Measurements from ENCODE around the gene EPHB2.

EPHB2 gene

DNA sequence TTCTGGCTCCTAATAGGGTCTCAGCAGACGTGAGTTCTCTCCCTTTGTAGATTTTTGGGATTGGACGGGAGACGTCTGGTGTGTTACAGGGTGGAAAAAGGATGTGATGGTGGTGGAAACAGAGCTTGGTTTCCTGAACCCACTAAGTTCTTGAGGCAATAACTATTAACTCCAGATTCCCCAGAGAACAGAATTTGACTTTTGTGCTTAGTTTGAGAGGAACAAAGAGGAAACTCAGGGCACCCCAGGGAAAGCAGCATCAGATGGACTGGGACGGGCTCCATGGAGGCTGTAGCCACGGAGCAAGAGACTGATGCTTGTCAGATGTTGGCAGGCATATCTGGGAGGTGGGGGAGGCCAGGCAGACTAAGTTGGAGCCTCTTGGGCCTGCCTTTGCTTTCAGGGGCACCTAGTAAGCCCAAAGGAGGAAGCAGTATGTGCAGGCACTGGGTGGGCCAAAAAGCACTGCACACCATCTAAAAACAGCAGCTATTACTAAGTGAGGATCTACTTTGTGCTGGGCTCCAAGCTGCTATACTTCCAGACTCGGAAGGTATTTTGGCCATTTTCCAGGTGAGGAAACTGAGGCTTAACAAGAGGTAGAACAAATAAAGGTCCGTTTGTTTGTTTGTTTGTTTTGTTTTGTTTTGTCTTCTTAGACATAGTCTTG, 66.9 kb downstream of the EPHB2 start:
- no peak overlapping the region for H3K4me2 ChIP-seq (ENCODE audit: low read length)
- H3K4me1 ChIP-seq (ENCODE audit: control insufficient read depth, insufficient read depth, low read length): peaks cover 11% of the 10 kb centered on the region
- H3K4me3 ChIP-seq (ENCODE audit: low read length): no peak overlapping the region
- H3K36me3 ChIP-seq (ENCODE audit: insufficient read depth, low read length): no peaks in the 10 kb centered on the region
- no peaks in the 10 kb centered on the region for H3K9me3 ChIP-seq (replicated peaks; ENCODE audit: low read length)
- H3K27me3 ChIP-seq (ENCODE audit: control insufficient read depth, insufficient read depth, low read length): no peaks in the 10 kb centered on the region
- H3K9ac ChIP-seq (ENCODE audit: low read depth, low read length): no peak overlapping the region

DNA sequence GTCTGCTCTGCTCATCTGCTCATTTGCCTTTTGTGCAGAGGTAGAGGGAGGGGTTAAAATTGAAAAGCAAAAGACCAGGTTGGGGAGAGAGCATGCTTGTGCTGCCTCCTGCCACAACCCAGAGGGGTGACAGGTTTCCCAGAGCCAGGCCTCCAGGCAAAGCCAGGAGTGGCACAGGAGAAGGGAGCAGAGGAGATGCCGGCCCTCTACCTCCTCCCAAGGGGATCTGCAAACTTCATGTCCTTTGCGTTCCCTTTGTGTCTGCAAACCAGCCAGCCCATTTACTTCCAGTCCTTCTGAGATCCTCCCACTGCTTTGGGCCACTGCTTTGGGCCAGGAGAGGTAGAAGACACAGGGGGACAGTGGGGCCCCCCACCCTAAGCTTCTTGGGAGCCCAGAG, 67.8 kb downstream of the EPHB2 start:
- H3K27me3 ChIP-seq (ENCODE audit: control insufficient read depth, insufficient read depth, low read length): no peaks in the 10 kb centered on the region
- no peaks in the 10 kb centered on the region for H3K36me3 ChIP-seq (ENCODE audit: insufficient read depth, low read length)
- no peak overlapping the region for H3K4me2 ChIP-seq (ENCODE audit: low read length)
- no peaks in the 10 kb centered on the region for H3K9me3 ChIP-seq (replicated peaks; ENCODE audit: low read length)
- peaks cover 11% of the 10 kb centered on the region for H3K4me1 ChIP-seq (ENCODE audit: control insufficient read depth, insufficient read depth, low read length)
- H3K9ac ChIP-seq (ENCODE audit: low read depth, low read length): no peak overlapping the region
- no peak overlapping the region for H3K4me3 ChIP-seq (ENCODE audit: low read length)

DNA sequence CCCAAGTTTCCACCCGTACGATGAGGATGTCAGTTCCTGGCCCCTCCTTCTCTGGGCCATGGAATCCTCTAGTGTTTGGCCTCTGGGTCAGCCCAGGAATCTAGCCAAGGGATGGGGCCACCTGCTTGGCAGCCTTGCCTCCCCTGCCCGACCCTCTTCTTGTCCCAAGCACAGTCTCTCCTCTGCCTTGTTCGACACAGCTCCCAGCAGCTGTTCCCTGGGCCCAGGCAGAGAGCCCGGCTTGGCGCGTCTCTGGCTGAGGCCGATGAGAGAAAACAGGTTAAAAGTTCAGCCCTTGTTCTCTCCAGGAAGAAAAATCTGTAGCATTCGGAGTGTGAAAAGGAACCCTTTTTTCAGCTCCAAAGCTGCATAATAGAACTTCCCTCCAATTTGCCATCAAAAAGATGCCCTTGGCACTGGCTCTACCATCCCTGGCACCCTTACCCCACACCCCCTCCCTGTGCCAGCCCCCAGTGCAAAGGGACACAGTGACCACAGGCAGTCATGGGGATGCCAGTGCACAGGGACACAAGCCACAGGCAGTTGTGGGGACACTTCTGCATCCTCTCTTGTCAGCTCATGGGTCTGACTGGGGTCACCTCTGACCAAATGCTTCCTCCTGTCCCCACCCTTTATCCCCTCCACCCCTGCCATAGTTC, 68.4 kb downstream of the EPHB2 start:
- H3K27me3 ChIP-seq (ENCODE audit: control insufficient read depth, insufficient read depth, low read length): no peaks in the 10 kb centered on the region

DNA sequence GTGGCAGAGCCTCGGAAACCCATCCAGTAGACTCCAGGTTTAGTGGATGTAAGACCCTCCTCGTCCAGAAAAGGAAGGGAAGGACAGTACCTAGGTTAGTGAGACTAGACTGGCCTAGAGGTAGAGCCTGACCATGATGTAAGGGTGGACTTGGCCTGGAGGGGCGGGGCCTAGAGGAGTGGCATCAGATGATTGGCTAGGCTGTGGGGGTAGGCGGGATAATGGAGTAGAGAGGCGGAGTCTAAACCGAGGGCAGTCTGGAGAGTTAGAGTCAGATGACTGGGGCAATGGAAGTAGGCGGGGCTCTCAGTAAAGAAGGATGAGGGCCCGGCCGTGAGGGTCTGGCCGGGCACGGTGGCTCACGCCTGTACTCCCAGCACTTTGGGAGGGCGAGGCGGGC, 70.1 kb downstream of the EPHB2 start:
- H3K4me1 ChIP-seq (ENCODE audit: control insufficient read depth, insufficient read depth, low read length): no peaks in the 10 kb centered on the region
- no peaks in the 10 kb centered on the region for H3K27me3 ChIP-seq (ENCODE audit: control insufficient read depth, insufficient read depth, low read length)
- no peak overlapping the region for H3K4me2 ChIP-seq (ENCODE audit: low read length)

More for the DNA sequence above, 68.4 kb downstream of the EPHB2 start:
- H3K4me1 ChIP-seq (ENCODE audit: control insufficient read depth, insufficient read depth, low read length): peaks cover 6% of the 10 kb centered on the region
- no peak overlapping the region for H3K9ac ChIP-seq (ENCODE audit: low read depth, low read length)
- H3K4me2 ChIP-seq (ENCODE audit: low read length): no peak overlapping the region
- H3K4me3 ChIP-seq (ENCODE audit: low read length): no peak overlapping the region
- H3K9me3 ChIP-seq (replicated peaks; ENCODE audit: low read length): no peaks in the 10 kb centered on the region
- H3K36me3 ChIP-seq (ENCODE audit: insufficient read depth, low read length): no peaks in the 10 kb centered on the region

DNA sequence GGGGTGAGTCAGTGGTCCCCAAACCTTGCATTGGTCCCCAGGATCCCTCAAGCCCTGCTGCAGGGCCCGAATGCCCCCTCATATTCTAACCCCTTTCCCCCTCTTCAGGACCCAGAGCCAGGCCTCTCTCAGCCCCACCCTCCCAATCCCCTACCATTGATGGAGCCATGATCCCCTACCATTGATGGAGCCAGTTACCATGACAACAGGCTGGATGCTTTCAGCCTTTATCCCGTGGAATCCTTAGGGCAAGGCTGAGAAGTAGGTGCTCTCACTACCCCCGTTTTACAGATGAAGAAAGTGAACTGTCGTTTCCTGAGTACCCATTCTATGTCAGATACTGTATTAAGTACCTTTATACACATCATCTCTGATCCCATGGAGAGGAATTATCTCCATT, 70.8 kb downstream of the EPHB2 start:
- no peaks in the 10 kb centered on the region for H3K4me1 ChIP-seq (ENCODE audit: control insufficient read depth, insufficient read depth, low read length)
- no peak overlapping the region for H3K4me2 ChIP-seq (ENCODE audit: low read length)

More for the DNA sequence above, 70.1 kb downstream of the EPHB2 start:
- Histone ChIP-seq H3K9ac (ENCODE audit: low read depth, low read length) (no peak overlapping the region), H3K36me3 (ENCODE audit: insufficient read depth, low read length) (no peaks in the 10 kb centered on the region), H3K9me3 (replicated peaks; ENCODE audit: low read length) (no peaks in the 10 kb centered on the region), H3K4me3 (ENCODE audit: low read length) (no peak overlapping the region)

DNA sequence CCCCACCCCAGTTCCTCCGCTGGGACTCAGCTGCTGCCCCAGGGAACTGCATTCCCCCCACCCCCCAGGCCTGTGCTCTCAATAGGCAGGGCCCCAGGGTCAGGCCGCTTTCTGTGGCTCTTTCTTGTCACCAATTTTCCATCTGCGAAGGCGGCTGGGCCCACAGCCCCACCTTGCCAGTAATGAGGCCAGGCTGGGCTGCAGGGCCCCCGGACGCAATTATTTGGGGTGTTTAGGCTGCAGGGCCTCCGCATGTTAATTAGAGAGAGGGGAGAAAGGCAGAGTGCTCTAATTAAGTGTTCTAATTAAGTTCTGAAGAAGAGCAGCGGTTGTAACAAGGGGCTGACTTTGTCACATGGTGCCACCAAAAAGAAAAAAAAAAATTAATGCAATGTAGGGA, 71.8 kb downstream of the EPHB2 start:
- H3K27me3 ChIP-seq (ENCODE audit: control insufficient read depth, insufficient read depth, low read length): no peaks in the 10 kb centered on the region

More for the DNA sequence above, 70.8 kb downstream of the EPHB2 start:
- Histone ChIP-seq H3K9me3 (replicated peaks; ENCODE audit: low read length) (no peaks in the 10 kb centered on the region), H3K27me3 (ENCODE audit: control insufficient read depth, insufficient read depth, low read length) (no peaks in the 10 kb centered on the region), H3K4me3 (ENCODE audit: low read length) (no peak overlapping the region), H3K36me3 (ENCODE audit: insufficient read depth, low read length) (no peaks in the 10 kb centered on the region), H3K9ac (ENCODE audit: low read depth, low read length) (no peak overlapping the region)

DNA sequence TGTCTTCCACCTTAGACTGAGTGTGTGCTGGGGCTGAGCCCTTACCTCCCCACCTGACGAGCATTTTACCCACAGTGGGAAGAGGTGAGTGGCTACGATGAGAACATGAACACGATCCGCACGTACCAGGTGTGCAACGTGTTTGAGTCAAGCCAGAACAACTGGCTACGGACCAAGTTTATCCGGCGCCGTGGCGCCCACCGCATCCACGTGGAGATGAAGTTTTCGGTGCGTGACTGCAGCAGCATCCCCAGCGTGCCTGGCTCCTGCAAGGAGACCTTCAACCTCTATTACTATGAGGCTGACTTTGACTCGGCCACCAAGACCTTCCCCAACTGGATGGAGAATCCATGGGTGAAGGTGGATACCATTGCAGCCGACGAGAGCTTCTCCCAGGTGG, 73.7 kb downstream of the EPHB2 start:
- H3K4me1 ChIP-seq (ENCODE audit: control insufficient read depth, insufficient read depth, low read length): peaks cover 2% of the 10 kb centered on the region

More for the DNA sequence above, 71.8 kb downstream of the EPHB2 start:
- no peaks in the 10 kb centered on the region for H3K36me3 ChIP-seq (ENCODE audit: insufficient read depth, low read length)
- H3K9ac ChIP-seq (ENCODE audit: low read depth, low read length): no peak overlapping the region
- H3K4me1 ChIP-seq (ENCODE audit: control insufficient read depth, insufficient read depth, low read length): no peaks in the 10 kb centered on the region
- H3K9me3 ChIP-seq (replicated peaks; ENCODE audit: low read length): no peaks in the 10 kb centered on the region
- H3K4me2 ChIP-seq (ENCODE audit: low read length): no peak overlapping the region
- H3K4me3 ChIP-seq (ENCODE audit: low read length): no peak overlapping the region

DNA sequence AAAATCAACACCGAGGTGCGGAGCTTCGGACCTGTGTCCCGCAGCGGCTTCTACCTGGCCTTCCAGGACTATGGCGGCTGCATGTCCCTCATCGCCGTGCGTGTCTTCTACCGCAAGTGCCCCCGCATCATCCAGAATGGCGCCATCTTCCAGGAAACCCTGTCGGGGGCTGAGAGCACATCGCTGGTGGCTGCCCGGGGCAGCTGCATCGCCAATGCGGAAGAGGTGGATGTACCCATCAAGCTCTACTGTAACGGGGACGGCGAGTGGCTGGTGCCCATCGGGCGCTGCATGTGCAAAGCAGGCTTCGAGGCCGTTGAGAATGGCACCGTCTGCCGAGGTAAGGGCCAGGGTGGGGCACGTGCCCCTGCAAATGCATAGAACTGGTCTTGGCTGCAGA, 74.1 kb downstream of the EPHB2 start:
- no peaks in the 10 kb centered on the region for H3K9me3 ChIP-seq (replicated peaks; ENCODE audit: low read length)
- H3K9ac ChIP-seq (ENCODE audit: low read depth, low read length): no peak overlapping the region
- H3K27me3 ChIP-seq (ENCODE audit: control insufficient read depth, insufficient read depth, low read length): no peaks in the 10 kb centered on the region
- H3K4me1 ChIP-seq (ENCODE audit: control insufficient read depth, insufficient read depth, low read length): peaks cover 6% of the 10 kb centered on the region
- H3K4me3 ChIP-seq (ENCODE audit: low read length): no peak overlapping the region
- H3K4me2 ChIP-seq (ENCODE audit: low read length): no peak overlapping the region
- no peaks in the 10 kb centered on the region for H3K36me3 ChIP-seq (ENCODE audit: insufficient read depth, low read length)

More for the DNA sequence above, 73.7 kb downstream of the EPHB2 start:
- H3K36me3 ChIP-seq (ENCODE audit: insufficient read depth, low read length): no peaks in the 10 kb centered on the region
- no peak overlapping the region for H3K4me3 ChIP-seq (ENCODE audit: low read length)
- no peaks in the 10 kb centered on the region for H3K27me3 ChIP-seq (ENCODE audit: control insufficient read depth, insufficient read depth, low read length)
- no peak overlapping the region for H3K9ac ChIP-seq (ENCODE audit: low read depth, low read length)
- H3K9me3 ChIP-seq (replicated peaks; ENCODE audit: low read length): no peaks in the 10 kb centered on the region
- no peak overlapping the region for H3K4me2 ChIP-seq (ENCODE audit: low read length)

DNA sequence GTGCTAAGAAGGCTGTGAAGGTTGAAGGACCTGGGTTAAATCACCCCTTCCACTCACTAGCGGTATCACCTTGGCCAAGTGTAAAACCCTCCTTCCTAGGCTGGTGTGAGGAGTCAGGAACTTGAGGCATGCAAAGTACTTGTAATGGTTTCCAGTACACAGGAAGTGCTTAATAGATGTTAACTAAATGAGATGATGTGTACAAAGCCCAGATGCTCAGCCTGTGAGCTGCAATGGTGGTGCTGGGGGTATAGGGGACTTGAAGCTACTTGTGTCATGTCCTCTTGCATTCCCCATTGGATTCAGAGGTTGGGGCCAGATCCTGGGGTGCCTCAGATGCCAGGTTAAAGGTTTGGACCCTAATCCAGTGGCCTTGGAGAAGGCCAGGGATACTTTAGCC, 75.5 kb downstream of the EPHB2 start:
- H3K36me3 ChIP-seq (ENCODE audit: insufficient read depth, low read length): no peaks in the 10 kb centered on the region
- no peaks in the 10 kb centered on the region for H3K27me3 ChIP-seq (ENCODE audit: control insufficient read depth, insufficient read depth, low read length)

DNA sequence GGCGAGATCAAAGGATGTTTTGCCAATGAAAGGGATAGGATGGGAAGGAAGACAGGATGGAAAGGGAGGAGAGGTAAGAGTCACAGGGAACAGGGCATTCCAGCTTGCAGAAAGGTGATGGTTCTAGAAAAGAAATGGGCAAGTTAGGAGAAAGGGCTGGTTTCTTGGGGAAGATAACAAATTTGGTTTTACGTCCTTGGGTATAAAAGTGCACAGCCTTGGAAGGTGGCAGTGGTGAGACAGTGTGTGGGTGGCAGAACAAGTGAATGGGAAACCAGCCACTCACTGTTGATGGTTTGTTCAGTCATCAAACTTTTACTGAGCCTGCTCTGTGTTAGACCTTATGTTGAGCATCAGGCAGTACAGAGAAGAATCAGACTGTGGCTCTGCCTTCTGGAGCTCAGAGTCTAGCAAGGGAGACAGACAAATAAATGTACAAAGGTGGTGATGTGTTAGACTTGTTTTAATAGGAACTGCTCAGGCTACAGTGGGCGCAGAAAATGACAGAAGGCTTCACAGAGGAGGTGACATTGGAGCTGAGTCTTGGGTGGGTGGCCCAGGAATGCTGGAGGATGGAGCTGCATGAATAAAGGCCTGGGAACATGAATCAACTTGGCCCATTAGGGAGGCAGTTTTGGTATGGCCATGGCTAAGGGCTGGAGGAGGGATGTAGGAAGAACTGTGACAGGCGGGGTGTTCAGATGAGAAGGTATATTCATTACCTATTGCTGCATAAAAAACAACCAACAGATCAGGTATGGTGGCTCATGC, 76.3 kb downstream of the EPHB2 start:
- H3K27me3 ChIP-seq (ENCODE audit: control insufficient read depth, insufficient read depth, low read length): no peaks in the 10 kb centered on the region
- H3K9me3 ChIP-seq (replicated peaks; ENCODE audit: low read length): no peaks in the 10 kb centered on the region
- no peaks in the 10 kb centered on the region for H3K36me3 ChIP-seq (ENCODE audit: insufficient read depth, low read length)
- peaks cover 7% of the 10 kb centered on the region for H3K4me1 ChIP-seq (ENCODE audit: control insufficient read depth, insufficient read depth, low read length)
- H3K4me3 ChIP-seq (ENCODE audit: low read length): no peak overlapping the region
- H3K9ac ChIP-seq (ENCODE audit: low read depth, low read length): no peak overlapping the region
- H3K4me2 ChIP-seq (ENCODE audit: low read length): no peak overlapping the region

More for the DNA sequence above, 75.5 kb downstream of the EPHB2 start:
- Histone ChIP-seq H3K4me2 (ENCODE audit: low read length) (no peak overlapping the region), H3K4me1 (ENCODE audit: control insufficient read depth, insufficient read depth, low read length) (peaks cover 7% of the 10 kb centered on the region), H3K4me3 (ENCODE audit: low read length) (no peak overlapping the region), H3K9me3 (replicated peaks; ENCODE audit: low read length) (no peaks in the 10 kb centered on the region), H3K9ac (ENCODE audit: low read depth, low read length) (no peak overlapping the region)

DNA sequence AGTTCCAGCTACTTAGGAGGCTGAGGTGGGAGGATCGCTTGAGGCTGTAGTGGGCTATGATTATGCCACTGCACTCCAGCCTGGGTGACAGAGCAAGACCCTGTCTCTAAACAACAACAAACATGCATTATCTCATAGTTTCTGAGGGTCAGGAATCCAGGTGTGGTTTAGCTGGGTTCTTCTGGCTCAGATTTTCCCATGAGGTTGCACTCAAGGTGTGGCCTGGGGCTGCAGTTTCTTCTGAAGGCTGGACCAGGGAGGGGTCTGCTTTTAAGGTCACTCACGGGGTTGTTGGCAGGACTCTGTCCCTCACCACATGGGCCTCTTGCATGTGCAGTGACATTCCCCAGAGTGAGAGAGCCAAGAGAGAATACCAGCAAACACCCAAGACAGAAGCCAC, 77.0 kb downstream of the EPHB2 start:
- H3K4me2 ChIP-seq (ENCODE audit: low read length): no peak overlapping the region
- no peaks in the 10 kb centered on the region for H3K9me3 ChIP-seq (replicated peaks; ENCODE audit: low read length)
- peaks cover 7% of the 10 kb centered on the region for H3K4me1 ChIP-seq (ENCODE audit: control insufficient read depth, insufficient read depth, low read length)
- no peak overlapping the region for H3K9ac ChIP-seq (ENCODE audit: low read depth, low read length)
- H3K27me3 ChIP-seq (ENCODE audit: control insufficient read depth, insufficient read depth, low read length): no peaks in the 10 kb centered on the region
- no peaks in the 10 kb centered on the region for H3K36me3 ChIP-seq (ENCODE audit: insufficient read depth, low read length)
- no peak overlapping the region for H3K4me3 ChIP-seq (ENCODE audit: low read length)
